ENCODE results near the gene UVSSA.
"Not testable (repeated sequence)": the region's sequence is repeated elsewhere in the genome, so short reads cannot be mapped to it uniquely, and the experiment has no call there.

Gene UVSSA

GRCh38 chr4:1418494-1419285 lies 71.7 kb downstream of the UVSSA start:
- no peaks in the 10 kb centered on the region for H3K36me3 ChIP-seq (ENCODE audit: insufficient read depth, low read length)
- no peaks in the 10 kb centered on the region for H3K9me3 ChIP-seq (ENCODE audit: low read length)
- no peak overlapping the region for H3K4me3 ChIP-seq (ENCODE audit: low read length)
- H2AFZ ChIP-seq (ENCODE audit: low read depth, low read length) = no peak overlapping the region
- H3K4me1 ChIP-seq (ENCODE audit: insufficient read depth, low read length) = no peaks in the 10 kb centered on the region
- peaks cover 29% of the 10 kb centered on the region for H3K27me3 ChIP-seq (ENCODE audit: insufficient read depth, low read length)

- H3K36me3 ChIP-seq (ENCODE audit: insufficient read depth, low read length) = no peaks in the 10 kb centered on the region
- H3K4me1 ChIP-seq (ENCODE audit: insufficient read depth, low read length) = no peaks in the 10 kb centered on the region
- H3K9me3 ChIP-seq (ENCODE audit: low read length) = no peaks in the 10 kb centered on the region
- H2AFZ ChIP-seq (ENCODE audit: low read depth, low read length) = no peak overlapping the region
- H3K27me3 ChIP-seq (ENCODE audit: insufficient read depth, low read length) = peaks cover 26% of the 10 kb centered on the region
- H3K4me3 ChIP-seq (ENCODE audit: low read length) = no peak overlapping the region
Measured at GRCh38 chr4:1419708-1420107, 72.7 kb downstream of the UVSSA start.

DNA sequence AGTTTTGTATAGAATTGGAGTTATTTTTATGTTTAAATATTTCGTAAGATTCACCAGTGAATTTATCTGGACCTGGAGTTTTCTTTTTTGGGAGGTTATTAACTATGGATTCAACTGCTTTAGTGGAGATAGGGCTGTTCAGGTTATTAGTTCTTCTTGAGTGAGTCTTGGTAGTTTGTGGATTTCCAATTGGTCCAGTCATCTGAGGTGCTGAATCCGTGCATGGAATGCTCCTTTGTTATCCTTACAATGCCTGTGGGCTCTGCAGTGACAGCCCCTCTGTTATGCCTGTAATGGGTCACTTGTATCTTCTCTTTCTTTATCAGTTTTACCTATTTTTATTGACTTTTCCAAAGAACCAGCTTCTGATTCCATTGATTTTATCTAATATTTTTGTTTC lies 74.6 kb downstream of the UVSSA start:
- Histone ChIP-seq H3K27me3 (ENCODE audit: insufficient read depth, low read length) (peaks cover 19% of the 10 kb centered on the region), H3K36me3 (ENCODE audit: insufficient read depth, low read length) (no peaks in the 10 kb centered on the region), H3K4me1 (ENCODE audit: insufficient read depth, low read length) (no peaks in the 10 kb centered on the region), H3K9me3 (ENCODE audit: low read length) (no peaks in the 10 kb centered on the region), H2AFZ (ENCODE audit: low read depth, low read length) (no peak overlapping the region), H3K4me3 (ENCODE audit: low read length) (no peak overlapping the region)

DNA sequence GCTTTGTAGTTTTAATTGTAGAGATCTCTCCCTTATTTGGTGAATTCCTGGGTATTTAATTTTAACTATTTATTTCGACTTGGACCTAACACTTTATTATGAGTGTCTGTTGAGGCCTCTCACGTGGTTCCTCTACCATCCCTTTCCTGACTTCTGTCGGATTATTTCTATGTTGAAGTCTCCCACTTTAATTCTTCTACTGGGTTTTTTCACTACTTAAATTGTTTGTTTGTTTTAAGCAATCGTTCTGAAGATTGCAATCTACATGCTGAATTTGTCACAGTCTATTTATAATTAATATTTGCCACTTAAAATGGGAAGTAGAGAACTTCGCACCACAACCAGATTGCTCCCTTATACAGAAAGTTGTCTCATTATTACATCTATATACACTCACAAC lies 80.0 kb downstream of the UVSSA start:
- Histone ChIP-seq H3K4me3 (ENCODE audit: low read length) (no peak overlapping the region), H2AFZ (ENCODE audit: low read depth, low read length) (no peak overlapping the region), H3K4me1 (ENCODE audit: insufficient read depth, low read length) (no peaks in the 10 kb centered on the region), H3K36me3 (ENCODE audit: insufficient read depth, low read length) (no peaks in the 10 kb centered on the region), H3K27me3 (ENCODE audit: insufficient read depth, low read length) (peaks cover 3% of the 10 kb centered on the region), H3K9me3 (ENCODE audit: low read length) (no peaks in the 10 kb centered on the region)

- not testable (repeated sequence) for H3K9me3 ChIP-seq (ENCODE audit: low read length); H3K4me3 ChIP-seq (ENCODE audit: low read length); H3K27me3 ChIP-seq (ENCODE audit: insufficient read depth, low read length); H3K4me1 ChIP-seq (ENCODE audit: insufficient read depth, low read length); H3K36me3 ChIP-seq (ENCODE audit: insufficient read depth, low read length); H2AFZ ChIP-seq (ENCODE audit: low read depth, low read length)
Measured at GRCh38 chr4:1443688-1444172, 96.7 kb downstream of the UVSSA start.
